ENCODE measurements around the gene NMD3.

The NMD3 gene

DNA sequence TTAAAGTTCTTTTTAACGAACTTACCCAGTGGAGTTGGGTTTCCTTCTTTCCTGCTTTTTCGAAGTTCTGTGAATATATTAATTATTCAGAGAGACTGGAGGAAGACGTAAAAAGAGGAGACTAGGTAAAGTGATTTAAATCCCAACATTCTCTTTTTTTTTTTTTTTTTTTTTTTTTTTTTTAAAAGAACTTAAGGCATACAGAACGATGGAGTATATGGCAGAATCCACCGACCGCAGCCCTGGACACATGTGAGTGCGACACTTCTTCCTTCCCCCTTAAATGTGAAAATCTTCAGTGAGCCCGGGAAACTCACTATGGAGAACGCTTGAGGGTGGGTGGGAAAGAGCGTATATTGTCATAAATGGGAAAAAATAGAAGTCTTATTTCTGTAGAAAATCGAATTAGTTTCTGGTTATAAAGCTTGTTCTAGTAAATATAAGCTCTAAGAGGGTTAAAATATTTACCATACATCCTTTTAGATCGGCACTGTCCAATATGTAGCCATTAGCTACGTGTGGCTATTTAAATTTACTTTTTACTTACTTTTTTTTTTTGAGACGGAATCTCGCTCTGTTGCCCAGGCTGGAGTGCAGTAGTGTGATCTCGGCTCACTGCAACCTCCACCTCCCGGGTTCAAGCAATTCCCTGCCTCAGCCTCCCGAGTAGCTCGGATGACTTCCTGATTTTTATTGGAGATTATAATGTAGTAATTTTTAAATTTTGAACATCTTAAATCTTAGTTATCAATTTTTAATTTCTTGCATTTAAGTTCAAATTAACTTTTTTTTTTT lies 892 bp downstream of the NMD3 start:
- H4K12ac ChIP-seq (ENCODE audit: low read depth, low read length): no peak overlapping the region
- H3K79me2 ChIP-seq (ENCODE audit: control insufficient read depth, insufficient read depth, low read length, poor library complexity): peaks cover 6% of the 10 kb centered on the region
- peak overlapping the region; percentile 88 for H2AK5ac ChIP-seq (ENCODE audit: low read length)
- H2BK5ac ChIP-seq (ENCODE audit: low read depth, low read length, poor library complexity): no peak overlapping the region
- H3K79me1 ChIP-seq (ENCODE audit: low read length): peaks cover 8% of the 10 kb centered on the region
- H3K14ac ChIP-seq (ENCODE audit: low read length): peak overlapping the region; percentile 99
- H3K27ac ChIP-seq (ENCODE audit: low read depth, low read length): no peak overlapping the region
- H3K4me2 ChIP-seq (ENCODE audit: low read length): peak overlapping the region; percentile 59
- H2BK120ac ChIP-seq (ENCODE audit: insufficient read depth, low read length, poor library complexity): peak overlapping the region; percentile 88
- peaks cover 0 to 5% of the 10 kb centered on the region in 2 experiments for H3K4me1 ChIP-seq (ENCODE audit: control insufficient read depth in 1 of 2, insufficient read depth in 2 of 2, low read length in 2 of 2)
- no peak for DNase-seq
- peaks cover 4 to 6% of the 10 kb centered on the region in 2 experiments for H3K36me3 ChIP-seq (ENCODE audit: control insufficient read depth in 1 of 2, insufficient read depth in 2 of 2, low read length in 2 of 2)
- no peak overlapping the region for H3K23ac ChIP-seq (ENCODE audit: low read length)
- WGBS (ENCODE audit: extremely low coverage, insufficient coverage, insufficient read length): no CpG with 5 or more reads among the region's 19 CpGs
- peak overlapping the region; percentile 96 for H4K8ac ChIP-seq (ENCODE audit: low read depth, low read length)
- H3K27me3 ChIP-seq (ENCODE audit: insufficient read depth, low read length): no peaks in the 10 kb centered on the region
- H3K9me3 ChIP-seq (ENCODE audit: insufficient read depth, low read depth, low read length): no peaks in the 10 kb centered on the region
- no peak overlapping the region for H2AFZ ChIP-seq (ENCODE audit: insufficient read depth, low read length, poor library complexity)
- H3K4ac ChIP-seq (ENCODE audit: low read depth, low read length): peak overlapping the region; percentile 96
- no peak overlapping the region for H2BK12ac ChIP-seq (ENCODE audit: low read length)
- H3K18ac ChIP-seq (ENCODE audit: low read length): peak overlapping the region; percentile 98
- peak overlapping the region; percentile 95 for H3K4me3 ChIP-seq (ENCODE audit: low read depth, low read length)
- H4K91ac ChIP-seq (ENCODE audit: low read depth, low read length): peak overlapping the region; percentile 95
- peak overlapping the region; percentile 96 for H3K9ac ChIP-seq (ENCODE audit: low read length)

- Histone ChIP-seq H3K23ac (ENCODE audit: low read length) (no peak overlapping the region), H3K18ac (ENCODE audit: low read length) (no peak overlapping the region)
These were observed 1.6 kb downstream of the NMD3 start for GRCh38 chr3:161222662-161223061.

GRCh38 chr3:161224786-161225185 lies 3.7 kb downstream of the NMD3 start:
- H4K8ac ChIP-seq (ENCODE audit: low read depth, low read length): no peak overlapping the region
- H2BK120ac ChIP-seq (ENCODE audit: insufficient read depth, low read length, poor library complexity): no peak overlapping the region
- peaks cover 0 to 5% of the 10 kb centered on the region in 2 experiments for H3K4me1 ChIP-seq (ENCODE audit: control insufficient read depth in 1 of 2, insufficient read depth in 2 of 2, low read length in 2 of 2)
- no peak overlapping the region for H3K9ac ChIP-seq (ENCODE audit: low read length)
- H3K4ac ChIP-seq (ENCODE audit: low read depth, low read length): peak overlapping the region; percentile 79
- no peak overlapping the region for H3K14ac ChIP-seq (ENCODE audit: low read length)
- H3K4me3 ChIP-seq (ENCODE audit: low read depth, low read length): no peak overlapping the region
- no peak overlapping the region for H3K18ac ChIP-seq (ENCODE audit: low read length)
- no peak overlapping the region for H4K12ac ChIP-seq (ENCODE audit: low read depth, low read length)
- H2BK5ac ChIP-seq (ENCODE audit: low read depth, low read length, poor library complexity): no peak overlapping the region
- H2BK12ac ChIP-seq (ENCODE audit: low read length): no peak overlapping the region
- no peak overlapping the region for H3K27ac ChIP-seq (ENCODE audit: low read depth, low read length)
- no peak overlapping the region for H3K4me2 ChIP-seq (ENCODE audit: low read length)
- H4K91ac ChIP-seq (ENCODE audit: low read depth, low read length): no peak overlapping the region
- no peak overlapping the region for H2AK5ac ChIP-seq (ENCODE audit: low read length)
- peaks cover 8% of the 10 kb centered on the region for H3K79me1 ChIP-seq (ENCODE audit: low read length)
- no peak overlapping the region for H3K23ac ChIP-seq (ENCODE audit: low read length)
- H3K36me3 ChIP-seq (ENCODE audit: control insufficient read depth in 1 of 2, insufficient read depth in 2 of 2, low read length in 2 of 2): peaks cover 7 to 13% of the 10 kb centered on the region in 2 experiments
- H2AFZ ChIP-seq (ENCODE audit: insufficient read depth, low read length, poor library complexity): no peak overlapping the region
- WGBS (ENCODE audit: extremely low coverage, insufficient coverage, insufficient read length): no CpG with 5 or more reads among the region's 8 CpGs
- H3K79me2 ChIP-seq (ENCODE audit: control insufficient read depth, insufficient read depth, low read length, poor library complexity): peaks cover 6% of the 10 kb centered on the region
- no peak for DNase-seq
- H3K27me3 ChIP-seq (ENCODE audit: insufficient read depth, low read length): no peaks in the 10 kb centered on the region
- no peaks in the 10 kb centered on the region for H3K9me3 ChIP-seq (ENCODE audit: insufficient read depth, low read depth, low read length)

More at GRCh38 chr3:161222662-161223061, 1.6 kb downstream of the NMD3 start:
- Histone ChIP-seq H3K79me1 (ENCODE audit: low read length) (peaks cover 8% of the 10 kb centered on the region), H2AFZ (ENCODE audit: insufficient read depth, low read length, poor library complexity) (no peak overlapping the region), H3K4me3 (ENCODE audit: low read depth, low read length) (no peak overlapping the region), H3K27ac (ENCODE audit: low read depth, low read length) (no peak overlapping the region), H2BK120ac (ENCODE audit: insufficient read depth, low read length, poor library complexity) (no peak overlapping the region), H3K79me2 (ENCODE audit: control insufficient read depth, insufficient read depth, low read length, poor library complexity) (peaks cover 6% of the 10 kb centered on the region), H3K27me3 (ENCODE audit: insufficient read depth, low read length) (no peaks in the 10 kb centered on the region), H3K36me3 (ENCODE audit: control insufficient read depth in 1 of 2, insufficient read depth in 2 of 2, low read length in 2 of 2) (peaks cover 7 to 8% of the 10 kb centered on the region in 2 experiments), H4K91ac (ENCODE audit: low read depth, low read length) (no peak overlapping the region), H4K8ac (ENCODE audit: low read depth, low read length) (no peak overlapping the region), H3K4me1 (ENCODE audit: control insufficient read depth in 1 of 2, insufficient read depth in 2 of 2, low read length in 2 of 2) (peaks cover 0 to 5% of the 10 kb centered on the region in 2 experiments), H2BK12ac (ENCODE audit: low read length) (no peak overlapping the region), H3K9me3 (ENCODE audit: insufficient read depth, low read depth, low read length) (no peaks in the 10 kb centered on the region), H4K12ac (ENCODE audit: low read depth, low read length) (no peak overlapping the region), H2AK5ac (ENCODE audit: low read length) (no peak overlapping the region), H2BK5ac (ENCODE audit: low read depth, low read length, poor library complexity) (no peak overlapping the region), H3K4me2 (ENCODE audit: low read length) (peak overlapping the region; percentile 78), H3K4ac (ENCODE audit: low read depth, low read length) (peak overlapping the region; percentile 98), H3K14ac (ENCODE audit: low read length) (no peak overlapping the region), H3K9ac (ENCODE audit: low read length) (no peak overlapping the region)
- DNase-seq: no peak
- no CpG with 5 or more reads among the region's 2 CpGs for WGBS (ENCODE audit: extremely low coverage, insufficient coverage, insufficient read length)

GRCh38 chr3:161230621-161231171 lies 9.6 kb downstream of the NMD3 start:
- WGBS (ENCODE audit: extremely low coverage, insufficient coverage, insufficient read length): no CpG with 5 or more reads among the region's 2 CpGs
- H3K18ac ChIP-seq (ENCODE audit: low read length): no peak overlapping the region
- no peak overlapping the region for H2BK5ac ChIP-seq (ENCODE audit: low read depth, low read length, poor library complexity)
- H3K9ac ChIP-seq (ENCODE audit: low read length): no peak overlapping the region
- no peak overlapping the region for H3K27ac ChIP-seq (ENCODE audit: low read depth, low read length)
- H4K12ac ChIP-seq (ENCODE audit: low read depth, low read length): no peak overlapping the region
- no peak overlapping the region for H3K14ac ChIP-seq (ENCODE audit: low read length)
- H4K8ac ChIP-seq (ENCODE audit: low read depth, low read length): no peak overlapping the region
- H2AK5ac ChIP-seq (ENCODE audit: low read length): no peak overlapping the region
- no peak for DNase-seq
- H2BK120ac ChIP-seq (ENCODE audit: insufficient read depth, low read length, poor library complexity): no peak overlapping the region
- H2BK12ac ChIP-seq (ENCODE audit: low read length): no peak overlapping the region
- H3K27me3 ChIP-seq (ENCODE audit: insufficient read depth, low read length): no peaks in the 10 kb centered on the region
- H3K4me1 ChIP-seq (ENCODE audit: control insufficient read depth in 1 of 2, insufficient read depth in 2 of 2, low read length in 2 of 2): no peaks in the 10 kb centered on the region
- H3K4ac ChIP-seq (ENCODE audit: low read depth, low read length): no peak overlapping the region
- H3K23ac ChIP-seq (ENCODE audit: low read length): no peak overlapping the region
- no peaks in the 10 kb centered on the region for H3K79me2 ChIP-seq (ENCODE audit: control insufficient read depth, insufficient read depth, low read length, poor library complexity)
- no peak overlapping the region for H3K4me3 ChIP-seq (ENCODE audit: low read depth, low read length)
- no peak overlapping the region for H4K91ac ChIP-seq (ENCODE audit: low read depth, low read length)
- no peaks in the 10 kb centered on the region for H3K79me1 ChIP-seq (ENCODE audit: low read length)
- no peak overlapping the region for H2AFZ ChIP-seq (ENCODE audit: insufficient read depth, low read length, poor library complexity)
- H3K4me2 ChIP-seq (ENCODE audit: low read length): no peak overlapping the region
- no peaks in the 10 kb centered on the region for H3K9me3 ChIP-seq (ENCODE audit: insufficient read depth, low read depth, low read length)
- peaks cover 10 to 16% of the 10 kb centered on the region in 2 experiments for H3K36me3 ChIP-seq (ENCODE audit: control insufficient read depth in 1 of 2, insufficient read depth in 2 of 2, low read length in 2 of 2)

Measured in trophoblast cell (in vitro differentiated cells and primary cell).